DOHH2 (cell line): ENCODE measurements around the gene MDH1.

ENCODE experiments used
- CTCF ChIP-seq: fragments of 200-600 bp; sonication (generic); IDR thresholded peaks from one replicate; pipeline ENCODE4 v1.5.1; 2014; ENCODE audit warnings: antibody characterized with exemption, mild to moderate bottlenecking, low read depth, low read length; ENCODE audit not compliant: poor library complexity, severe bottlenecking
- EZH2phosphoT487 ChIP-seq: fragments of 200-600 bp; sonication (generic); IDR thresholded peaks from 2 replicates; pipeline ENCODE4 v1.6.1; 2017; ENCODE audit warnings: borderline replicate concordance, mild to moderate bottlenecking, antibody characterized with exemption, low read length, moderate library complexity, mixed read lengths

GRCh38 chr2:63590626-63591408 is 2.1 kb downstream of the MDH1 start:
- TF ChIP-seq CTCF (no peak), EZH2phosphoT487 (no peak)
